HG03432 (cell line): ENCODE data around the gene PIGQ.

ENCODE experiments used
- ATAC-seq: cut with Tn5 transposase; IDR thresholded peaks from one replicate; pipeline ENCODE4 v1.9.1; 2021; ENCODE audit warnings: mild to moderate bottlenecking, moderate library complexity; ENCODE audit not compliant: unreplicated experiment

PIGQ gene

GRCh38 chr16:569445-570254 lies at the start of gene PIGQ:
PIGQ (plus strand) TSS chr16:569968; CDS start chr16:574075, 4,107 bp downstream.
- ATAC-seq: peak; percentile 61

- ATAC-seq: no peak
Observed at GRCh38 chr16:520847-521246, 48.9 kb upstream of the PIGQ start.

GRCh38 chr16:521381-522210 lies 48.2 kb upstream of the PIGQ start:
- no peak for ATAC-seq

- no peak for ATAC-seq
Observed at GRCh38 chr16:522320-523096, 47.3 kb upstream of the PIGQ start.

GRCh38 chr16:523097-523741 lies 46.5 kb upstream of the PIGQ start:
- no peak for ATAC-seq

GRCh38 chr16:524274-525040 lies 45.3 kb upstream of the PIGQ start:
- ATAC-seq: no peak

- no peak for ATAC-seq
Observed at GRCh38 chr16:525123-525519, 44.6 kb upstream of the PIGQ start.

GRCh38 chr16:525520-526180 lies 44.1 kb upstream of the PIGQ start:
- peak; percentile 23 for ATAC-seq

GRCh38 chr16:526181-527014 lies 43.4 kb upstream of the PIGQ start:
- no peak for ATAC-seq

GRCh38 chr16:527015-527903 lies 42.5 kb upstream of the PIGQ start, which contains the start of gene CAPN15:
CAPN15 (plus strand) TSS chr16:527712; CDS start chr16:546839, 19,127 bp downstream.
- peak; percentile 66 for ATAC-seq

GRCh38 chr16:528111-529011 lies 41.4 kb upstream of the PIGQ start:
- ATAC-seq: peak; percentile 14

GRCh38 chr16:529012-529575 lies 40.7 kb upstream of the PIGQ start:
- ATAC-seq: no peak

GRCh38 chr16:530111-530817 lies 39.5 kb upstream of the PIGQ start:
- no peak for ATAC-seq

- ATAC-seq: no peak
Observed at GRCh38 chr16:531494-532125, 38.2 kb upstream of the PIGQ start.
